HG02678 (cell line): ENCODE measurements around the gene UGT1A4.

Experiments used
- ATAC-seq: cut with Tn5 transposase; IDR thresholded peaks from one replicate; pipeline ENCODE4 v1.9.1; 2021; ENCODE audit warnings: mild to moderate bottlenecking, moderate library complexity; ENCODE audit not compliant: unreplicated experiment

The UGT1A4 gene

GRCh38 chr2:233779722-233780121 is 61.2 kb downstream of the UGT1A4 start:
- ATAC-seq: no peak

- ATAC-seq: no peak
These were observed 62.2 kb downstream of the UGT1A4 start for GRCh38 chr2:233780771-233781170.

GRCh38 chr2:233789554-233789953 is 71.0 kb downstream of the UGT1A4 start:
- ATAC-seq: no peak

- ATAC-seq: no peak
These were observed 72.8 kb downstream of the UGT1A4 start for GRCh38 chr2:233791151-233791882.

- ATAC-seq: no peak
These were observed 73.4 kb downstream of the UGT1A4 start for GRCh38 chr2:233791883-233792329.

GRCh38 chr2:233792720-233793119 is 74.2 kb downstream of the UGT1A4 start:
- no peak for ATAC-seq

- ATAC-seq: no peak
These were observed 75.1 kb downstream of the UGT1A4 start for GRCh38 chr2:233793465-233794127.

GRCh38 chr2:233794128-233794658 is 75.7 kb downstream of the UGT1A4 start:
- no peak for ATAC-seq

GRCh38 chr2:233795735-233796171 is 77.2 kb downstream of the UGT1A4 start:
- no peak for ATAC-seq

GRCh38 chr2:233796254-233796653 is 77.7 kb downstream of the UGT1A4 start:
- ATAC-seq: no peak

GRCh38 chr2:233798335-233799086 is 80.0 kb downstream of the UGT1A4 start:
- no peak for ATAC-seq

GRCh38 chr2:233799087-233799665 is 80.6 kb downstream of the UGT1A4 start:
- no peak for ATAC-seq

- ATAC-seq: no peak
These were observed 81.2 kb downstream of the UGT1A4 start for GRCh38 chr2:233799716-233800115.

- no peak for ATAC-seq
These were observed 81.7 kb downstream of the UGT1A4 start for GRCh38 chr2:233800208-233800607.

GRCh38 chr2:233801357-233802131 is 83.0 kb downstream of the UGT1A4 start:
- ATAC-seq: no peak

- ATAC-seq: no peak
These were observed 83.7 kb downstream of the UGT1A4 start for GRCh38 chr2:233802132-233802815.

GRCh38 chr2:233803292-233803911 is 84.9 kb downstream of the UGT1A4 start:
- ATAC-seq: no peak

- no peak for ATAC-seq
These were observed 85.5 kb downstream of the UGT1A4 start for GRCh38 chr2:233803994-233804393.

- no peak for ATAC-seq
These were observed 88.8 kb downstream of the UGT1A4 start for GRCh38 chr2:233807215-233807865.
